ENCODE measurements around the gene SALL4.
A peak's percentile ranks its signal among the peaks of the same experiment; 100 is the strongest.

SALL4 gene

GRCh38 chr20:51802170-51802751 is at the start of gene SALL4:
Gene SALL4 (minus strand): TSS chr20:51802521. CDS start chr20:51802408, 113 bp downstream.
- peak within 1 kb of the TSS; percentile 66 for H3K4me3 ChIP-seq (ENCODE audit: low read depth, low read length)
- TF ChIP-seq CTCF (IDR thresholded peaks at IDR 0.05; ENCODE audit: low read depth, low read length) = no peak

DNA sequence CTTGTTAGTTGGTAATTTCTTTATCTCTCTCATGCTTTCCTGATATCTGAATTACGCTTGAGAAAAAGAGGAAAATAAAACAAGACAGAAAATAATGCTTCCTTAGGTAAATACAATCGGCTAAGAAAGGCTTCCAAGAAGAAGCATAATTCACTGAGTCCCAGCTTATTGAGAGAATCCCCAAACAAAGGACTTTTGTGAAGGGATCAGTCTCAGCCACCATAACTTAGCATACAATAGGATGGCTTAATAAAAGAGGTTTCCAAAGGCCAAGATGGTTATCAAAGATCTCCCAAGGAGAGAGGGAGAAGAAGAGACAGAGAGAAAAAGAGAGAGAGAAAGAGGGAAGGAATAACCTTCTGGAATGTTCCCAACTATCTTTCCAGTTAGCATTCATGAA is 46.0 kb upstream of the SALL4 start:
- no peak overlapping the region for H3K4me3 ChIP-seq (ENCODE audit: low read depth, low read length)
- no peak for TF ChIP-seq CTCF (IDR thresholded peaks at IDR 0.05; ENCODE audit: low read depth, low read length)

GRCh38 chr20:51840865-51841264 is 38.5 kb upstream of the SALL4 start:
- H3K4me3 ChIP-seq (ENCODE audit: low read depth, low read length) = no peak overlapping the region
- no peak for TF ChIP-seq CTCF (IDR thresholded peaks at IDR 0.05; ENCODE audit: low read depth, low read length)

DNA sequence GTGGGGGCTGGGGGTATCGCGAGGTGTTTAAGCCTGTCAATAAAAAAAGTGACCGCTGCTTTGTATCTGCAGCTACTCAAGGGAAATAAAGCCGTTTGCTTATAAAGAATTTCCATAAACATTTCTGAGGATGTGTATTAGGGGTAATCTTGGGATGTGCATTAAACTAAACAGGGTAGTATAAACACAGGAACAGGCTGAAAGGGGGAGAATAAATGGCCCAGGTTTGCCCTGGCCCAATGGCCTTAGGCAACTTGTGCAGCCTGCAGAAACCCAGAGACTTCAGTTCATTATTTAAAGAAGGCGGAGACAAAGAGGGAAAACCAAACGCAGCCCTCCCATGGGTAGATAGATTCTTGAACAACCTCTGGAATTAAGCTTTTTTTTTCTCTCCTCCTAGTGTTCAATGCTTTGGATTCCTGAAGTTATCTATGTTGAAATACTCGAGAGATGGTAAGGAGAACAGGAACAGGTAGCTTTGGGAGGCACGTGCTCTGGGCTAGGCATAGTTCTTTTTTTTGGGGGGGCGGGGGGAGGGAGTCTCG is 35.6 kb upstream of the SALL4 start:
- no peak for TF ChIP-seq CTCF (IDR thresholded peaks at IDR 0.05; ENCODE audit: low read depth, low read length)
- H3K4me3 ChIP-seq (ENCODE audit: low read depth, low read length) = no peak overlapping the region

GRCh38 chr20:51837436-51837835 is 35.1 kb upstream of the SALL4 start:
- no peak for TF ChIP-seq CTCF (IDR thresholded peaks at IDR 0.05; ENCODE audit: low read depth, low read length)
- H3K4me3 ChIP-seq (ENCODE audit: low read depth, low read length) = no peak overlapping the region

GRCh38 chr20:51833326-51833725 is 31.0 kb upstream of the SALL4 start:
- no peak for TF ChIP-seq CTCF (IDR thresholded peaks at IDR 0.05; ENCODE audit: low read depth, low read length)

DNA sequence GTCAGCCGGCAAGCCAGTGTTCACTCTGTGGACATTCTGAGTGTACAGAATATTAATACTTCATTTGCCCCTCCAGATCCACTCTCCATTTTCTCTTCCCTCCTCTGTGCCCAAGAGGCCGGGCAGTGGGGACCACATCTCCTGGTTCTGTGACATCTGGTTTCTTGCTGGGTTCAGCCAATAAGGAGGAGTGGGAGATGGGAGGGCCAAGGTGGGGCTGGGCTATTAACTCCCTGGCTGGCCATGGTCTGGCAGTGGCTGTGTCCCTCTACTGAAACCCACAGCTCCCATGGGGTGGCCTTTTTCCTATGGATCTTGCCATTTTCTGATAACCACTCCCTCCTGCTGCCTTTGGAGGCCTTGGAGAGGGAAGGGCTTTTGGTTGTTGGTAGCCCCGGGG is 30.0 kb upstream of the SALL4 start:
- H3K4me3 ChIP-seq (ENCODE audit: low read depth, low read length) = no peak overlapping the region
- no peak for TF ChIP-seq CTCF (IDR thresholded peaks at IDR 0.05; ENCODE audit: low read depth, low read length)

More at GRCh38 chr20:51833326-51833725, 31.0 kb upstream of the SALL4 start:
- H3K4me3 ChIP-seq (ENCODE audit: low read depth, low read length) = no peak overlapping the region
